K562 (cell line): ENCODE results near the gene GEMIN4. TPM values are rescaled to one million over a fixed set of nuclear protein-coding genes. Genes with fewer than 3 reads are reported as not detected.

Experiments
- ARID4B ChIP-seq: sonication (generic); formaldehyde crosslinking; IDR thresholded peaks from 2 replicates; pipeline ENCODE4 v1.8.0; 2022; ENCODE audit warnings: mild to moderate bottlenecking, missing genetic modification reagents
- ATF3 ChIP-seq, 2 experiments: fragments of 450-650 bp in 1 of 2; sonication (generic) in 1 of 2; formaldehyde crosslinking in 1 of 2; IDR thresholded peaks in 1 of 2; conservative IDR thresholded peaks in 1 of 2; 2 replicates each; pipeline versions ENCODE4 v1.6.1 to v1.8.1; 2016 to 2023; ENCODE audit warnings: mild to moderate bottlenecking in 2 of 2, moderate library complexity in 2 of 2, inconsistent platforms in 1 of 2, missing genetic modification reagents in 1 of 2
- CBFB ChIP-seq: sonication (generic); formaldehyde crosslinking; IDR thresholded peaks from 2 replicates; pipeline ENCODE4 v1.4.0; 2020; ENCODE audit warnings: mild to moderate bottlenecking, missing genetic modification reagents
- ETS2 ChIP-seq: IDR thresholded peaks from 2 replicates; pipeline ENCODE4 v1.6.1; 2016; ENCODE audit warnings: borderline replicate concordance, missing genetic modification characterization, mild to moderate bottlenecking, moderate library complexity, missing compliant biosample characterization; ENCODE audit not compliant: poor library complexity, severe bottlenecking
- HDAC1 ChIP-seq, 2 experiments: fragments of 450-650 bp; IDR thresholded peaks; 2 replicates each; pipeline ENCODE4 v1.6.1; 2016 to 2017; ENCODE audit warnings: inconsistent platforms in 1 of 2, mild to moderate bottlenecking in 1 of 2, moderate library complexity in 1 of 2
- NEUROD1 ChIP-seq: fragments of 150-350 bp; IDR thresholded peaks from 2 replicates; pipeline ENCODE4 v1.6.1; 2014; ENCODE audit warnings: borderline replicate concordance, low read length, low read depth; ENCODE audit not compliant: partially characterized antibody
- RCOR1 ChIP-seq, 2 experiments: IDR thresholded peaks; 2 replicates each; pipeline ENCODE4 v1.6.1; 2012; ENCODE audit warnings: low read depth in 2 of 2, low read length in 2 of 2, borderline replicate concordance in 1 of 2, improper control_type of control experiment in 1 of 2
- ZNF175 ChIP-seq: fragments of 200-800 bp; sonication (Bioruptor generic); IDR thresholded peaks from 2 replicates; pipeline ENCODE4 v1.6.1; 2016; ENCODE audit warnings: low read depth, mild to moderate bottlenecking, missing genetic modification characterization, missing compliant biosample characterization
- ZNF316 ChIP-seq: fragments of 450-650 bp; IDR thresholded peaks from 2 replicates; pipeline ENCODE4 v1.6.1; 2016
- polyA plus RNA-seq, 8 experiments: library from polyadenylated mRNA; depleted of rRNA in 4 of 8; stranded (reverse) in 5 of 8; unstranded in 3 of 8; fragments of >200 nt; fragmentation: Nextera tagmentation in 2 of 8; fragmentation: Illumina TruSeq in 1 of 8; extraction: Ambion mirVana in 2 of 8; extraction: Trizol in 1 of 8; gene quantifications; 2 replicates each; pipeline versions ENCODE4 v1.2.1 to v1.2.3, GENCODE V29; 2011 to 2014; ENCODE audit warnings: inconsistent platforms in 1 of 8, missing spikeins in 1 of 8
- total RNA-seq, 7 experiments: library from RNA; depleted of rRNA in 6 of 7; stranded (reverse); fragments of >200 nt in 6 of 7; fragmentation: Illumina TruSeq in 2 of 7; extraction: Trizol in 2 of 7; gene quantifications; 2 replicates each; pipeline versions ENCODE4 v1.2.1 to v1.2.3, GENCODE V29; 2011 to 2021; ENCODE audit warnings: low replicate concordance in 1 of 7
- TF ChIP-seq, protein P1 (sequence below), 2 experiments: fragments of 450-650 bp; IDR thresholded peaks; 2 replicates each; pipeline ENCODE4 v1.6.1; 2018; ENCODE audit warnings: mild to moderate bottlenecking in 2 of 2, low read depth in 1 of 2; ENCODE audit not compliant: partially characterized antibody in 2 of 2
- TF ChIP-seq, protein P2 (sequence below): sonication (generic); formaldehyde crosslinking; IDR thresholded peaks from 2 replicates; pipeline ENCODE4 v1.8.0; 2022; ENCODE audit warnings: mild to moderate bottlenecking, missing genetic modification reagents, borderline replicate concordance

GEMIN4 gene
- total and polyA plus RNA-seq, 9 of the 15 experiments (the other 6 are each of a cell fraction or from before 2014, with no cell fraction given): 1.8 to 42.5 (median 10.8) TPM

DNA sequence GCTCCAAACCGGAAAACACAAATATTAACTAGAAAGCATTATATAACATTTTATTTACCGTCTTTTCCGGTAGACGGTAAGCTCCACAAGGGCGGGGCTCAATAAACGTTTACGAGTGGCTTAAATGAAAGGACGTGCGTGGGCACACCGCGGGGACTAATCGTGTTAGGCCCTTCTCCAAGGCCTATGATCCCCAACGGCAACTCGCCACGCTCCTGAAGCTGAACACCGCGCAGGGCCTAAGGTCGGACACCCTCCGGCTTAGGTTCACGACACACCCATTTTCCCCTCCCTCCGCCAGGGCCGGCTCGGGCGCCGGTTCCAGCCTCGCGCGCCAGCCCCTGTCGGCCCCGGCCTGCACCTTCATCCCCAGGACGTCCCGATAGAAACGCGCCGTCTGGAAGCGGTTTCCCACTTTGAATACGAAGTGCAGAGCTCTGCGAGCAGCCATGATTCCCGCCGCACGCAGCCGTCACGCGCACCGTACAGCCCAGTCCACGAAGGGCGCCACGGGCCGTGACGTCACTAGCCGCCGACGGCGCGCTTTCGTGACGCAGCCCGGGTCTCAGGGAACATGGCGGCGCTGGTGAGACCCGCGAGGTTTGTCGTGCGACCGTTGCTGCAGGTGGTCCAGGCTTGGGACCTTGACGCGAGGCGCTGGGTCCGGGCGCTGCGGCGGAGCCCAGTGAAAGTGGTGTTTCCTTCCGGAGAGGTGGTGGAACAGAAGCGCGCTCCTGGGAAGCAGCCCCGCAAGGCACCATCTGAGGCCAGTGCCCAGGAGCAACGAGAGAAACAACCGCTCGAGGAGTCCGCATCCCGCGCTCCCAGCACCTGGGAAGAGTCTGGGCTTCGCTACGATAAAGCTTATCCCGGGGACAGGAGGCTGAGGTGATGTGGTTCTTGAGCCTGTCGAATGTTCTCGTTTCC is 30.0 kb upstream of the GEMIN4 start, which contains the start of the genes GLOD4 and MRM3 (continued):
- TF ChIP-seq, protein P1, sequence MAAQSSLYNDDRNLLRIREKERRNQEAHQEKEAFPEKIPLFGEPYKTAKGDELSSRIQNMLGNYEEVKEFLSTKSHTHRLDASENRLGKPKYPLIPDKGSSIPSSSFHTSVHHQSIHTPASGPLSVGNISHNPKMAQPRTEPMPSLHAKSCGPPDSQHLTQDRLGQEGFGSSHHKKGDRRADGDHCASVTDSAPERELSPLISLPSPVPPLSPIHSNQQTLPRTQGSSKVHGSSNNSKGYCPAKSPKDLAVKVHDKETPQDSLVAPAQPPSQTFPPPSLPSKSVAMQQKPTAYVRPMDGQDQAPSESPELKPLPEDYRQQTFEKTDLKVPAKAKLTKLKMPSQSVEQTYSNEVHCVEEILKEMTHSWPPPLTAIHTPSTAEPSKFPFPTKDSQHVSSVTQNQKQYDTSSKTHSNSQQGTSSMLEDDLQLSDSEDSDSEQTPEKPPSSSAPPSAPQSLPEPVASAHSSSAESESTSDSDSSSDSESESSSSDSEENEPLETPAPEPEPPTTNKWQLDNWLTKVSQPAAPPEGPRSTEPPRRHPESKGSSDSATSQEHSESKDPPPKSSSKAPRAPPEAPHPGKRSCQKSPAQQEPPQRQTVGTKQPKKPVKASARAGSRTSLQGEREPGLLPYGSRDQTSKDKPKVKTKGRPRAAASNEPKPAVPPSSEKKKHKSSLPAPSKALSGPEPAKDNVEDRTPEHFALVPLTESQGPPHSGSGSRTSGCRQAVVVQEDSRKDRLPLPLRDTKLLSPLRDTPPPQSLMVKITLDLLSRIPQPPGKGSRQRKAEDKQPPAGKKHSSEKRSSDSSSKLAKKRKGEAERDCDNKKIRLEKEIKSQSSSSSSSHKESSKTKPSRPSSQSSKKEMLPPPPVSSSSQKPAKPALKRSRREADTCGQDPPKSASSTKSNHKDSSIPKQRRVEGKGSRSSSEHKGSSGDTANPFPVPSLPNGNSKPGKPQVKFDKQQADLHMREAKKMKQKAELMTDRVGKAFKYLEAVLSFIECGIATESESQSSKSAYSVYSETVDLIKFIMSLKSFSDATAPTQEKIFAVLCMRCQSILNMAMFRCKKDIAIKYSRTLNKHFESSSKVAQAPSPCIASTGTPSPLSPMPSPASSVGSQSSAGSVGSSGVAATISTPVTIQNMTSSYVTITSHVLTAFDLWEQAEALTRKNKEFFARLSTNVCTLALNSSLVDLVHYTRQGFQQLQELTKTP (IDR thresholded peaks at IDR 0.05; ENCODE audit: low read depth in 1 of 2, partially characterized antibody in 2 of 2): no peak
- TF ChIP-seq RCOR1 (IDR thresholded peaks at IDR 0.05; ENCODE audit: borderline replicate concordance in 1 of 2, low read depth in 2 of 2, low read length in 2 of 2): 0 out of 4 replicates have a peak, but pooled peaks of 1 of the 2 experiments have one; percentile 7
- no peak for TF ChIP-seq ZNF316
- no peak for TF ChIP-seq CBFB (CRISPR knock-in tag)
- no peak for TF ChIP-seq NEUROD1
- TF ChIP-seq, protein P2, sequence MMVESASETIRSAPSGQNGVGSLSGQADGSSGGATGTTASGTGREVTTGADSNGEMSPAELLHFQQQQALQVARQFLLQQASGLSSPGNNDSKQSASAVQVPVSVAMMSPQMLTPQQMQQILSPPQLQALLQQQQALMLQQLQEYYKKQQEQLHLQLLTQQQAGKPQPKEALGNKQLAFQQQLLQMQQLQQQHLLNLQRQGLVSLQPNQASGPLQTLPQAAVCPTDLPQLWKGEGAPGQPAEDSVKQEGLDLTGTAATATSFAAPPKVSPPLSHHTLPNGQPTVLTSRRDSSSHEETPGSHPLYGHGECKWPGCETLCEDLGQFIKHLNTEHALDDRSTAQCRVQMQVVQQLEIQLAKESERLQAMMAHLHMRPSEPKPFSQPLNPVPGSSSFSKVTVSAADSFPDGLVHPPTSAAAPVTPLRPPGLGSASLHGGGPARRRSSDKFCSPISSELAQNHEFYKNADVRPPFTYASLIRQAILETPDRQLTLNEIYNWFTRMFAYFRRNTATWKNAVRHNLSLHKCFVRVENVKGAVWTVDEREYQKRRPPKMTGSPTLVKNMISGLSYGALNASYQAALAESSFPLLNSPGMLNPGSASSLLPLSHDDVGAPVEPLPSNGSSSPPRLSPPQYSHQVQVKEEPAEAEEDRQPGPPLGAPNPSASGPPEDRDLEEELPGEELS: no peak
- no peak for TF ChIP-seq ZNF175 (CRISPR knock-in tag)
- peak in 1 of 2 experiments; percentile 97; a peak in 2 of 4 replicates for TF ChIP-seq HDAC1 (IDR thresholded peaks at IDR 0.05)
- peak; percentile 83 for TF ChIP-seq ATF3 (IDR thresholded peaks at IDR 0.05)
- TF ChIP-seq ATF3 (CRISPR knock-in tag; conservative IDR thresholded peaks at IDR 0.05): no peak
- TF ChIP-seq ARID4B: peak; percentile 95
- TF ChIP-seq ETS2: no peak
